GM19099 (cell line): ENCODE measurements around the gene FCER2.

Experiments used
- POLR2A ChIP-seq: IDR thresholded peaks from 3 replicates; pipeline ENCODE4 v1.6.1; 2011; ENCODE audit warnings: low read depth; ENCODE audit not compliant: insufficient read length; ENCODE audit errors: extremely low read depth

FCER2 gene

DNA sequence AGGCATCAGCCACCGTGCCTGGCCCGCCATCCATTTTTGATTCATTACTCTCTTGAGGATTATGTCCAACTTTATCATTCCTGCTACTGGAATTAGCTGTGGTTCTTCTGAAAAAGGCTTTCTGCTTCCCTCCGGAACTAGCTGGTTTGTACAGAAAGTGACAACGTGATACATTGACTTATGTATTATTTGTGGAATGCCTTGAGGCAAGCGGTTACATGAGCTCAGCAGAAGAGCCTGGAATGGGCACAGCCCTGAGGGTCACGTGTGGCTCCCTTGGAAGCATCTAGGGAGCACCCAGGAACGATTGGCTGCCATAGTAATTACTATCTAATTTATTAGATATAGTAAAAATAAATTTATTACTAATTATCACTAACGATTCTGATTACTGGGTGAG, 47.5 kb downstream of the FCER2 start:
- no peak for TF ChIP-seq POLR2A

- no peak for TF ChIP-seq POLR2A
Observed at GRCh38 chr19:7652061-7652641, 49.8 kb downstream of the FCER2 start.

DNA sequence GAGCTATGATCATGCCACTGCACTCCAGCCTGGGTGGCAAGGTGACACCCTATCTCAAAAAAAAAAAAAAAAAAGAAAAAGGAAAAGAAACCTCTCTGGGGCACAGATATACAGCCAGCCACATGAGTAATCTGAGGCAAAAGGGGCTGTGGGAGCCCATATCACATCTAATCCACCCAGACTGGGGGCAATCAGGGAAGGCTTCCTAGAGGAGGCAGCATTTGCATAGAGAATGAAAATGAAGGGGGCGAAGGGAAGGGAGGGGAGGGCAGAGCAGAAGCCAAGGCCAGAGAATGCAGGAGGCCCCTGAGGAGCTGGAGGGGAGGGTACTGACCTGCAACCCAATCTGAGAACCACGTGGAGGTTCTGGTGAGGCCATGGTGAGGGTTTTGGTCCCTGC, 51.8 kb downstream of the FCER2 start:
- no peak for TF ChIP-seq POLR2A

DNA sequence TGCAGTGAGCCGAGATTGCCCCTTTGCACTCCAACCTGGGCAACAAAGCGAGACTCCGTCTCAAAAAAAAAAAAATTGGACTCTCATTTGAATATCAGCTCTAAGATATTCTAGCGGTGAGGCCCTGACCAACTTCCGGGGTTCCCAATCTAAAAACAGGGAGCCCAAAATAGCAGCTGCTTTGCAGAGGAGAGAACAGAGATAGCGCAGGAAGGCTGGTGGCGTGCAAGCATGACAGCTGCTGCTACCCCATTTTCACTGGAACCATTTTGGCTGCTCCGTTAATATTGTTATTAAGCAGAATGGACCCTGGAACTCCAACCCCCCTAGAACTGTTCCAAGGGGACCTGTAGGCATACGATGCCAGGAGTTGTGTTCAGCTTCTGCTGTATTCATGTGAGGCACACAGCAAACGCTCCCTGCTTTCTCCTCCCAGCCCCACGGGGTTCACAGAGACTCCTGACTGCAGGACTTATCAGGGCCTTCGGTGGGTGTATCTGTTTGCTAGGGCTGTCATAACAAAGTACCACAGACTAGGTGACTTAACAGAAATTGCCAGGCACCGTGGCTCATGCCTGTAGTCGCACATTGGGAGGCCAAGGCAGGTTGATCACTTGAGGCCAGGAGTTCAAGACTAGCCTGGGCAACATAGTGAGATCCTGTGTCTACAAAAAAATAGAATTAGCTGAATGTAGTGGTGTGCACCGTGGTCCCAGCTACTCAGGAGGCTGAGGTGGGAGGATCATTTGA, 53.5 kb downstream of the FCER2 start:
- no peak for TF ChIP-seq POLR2A

DNA sequence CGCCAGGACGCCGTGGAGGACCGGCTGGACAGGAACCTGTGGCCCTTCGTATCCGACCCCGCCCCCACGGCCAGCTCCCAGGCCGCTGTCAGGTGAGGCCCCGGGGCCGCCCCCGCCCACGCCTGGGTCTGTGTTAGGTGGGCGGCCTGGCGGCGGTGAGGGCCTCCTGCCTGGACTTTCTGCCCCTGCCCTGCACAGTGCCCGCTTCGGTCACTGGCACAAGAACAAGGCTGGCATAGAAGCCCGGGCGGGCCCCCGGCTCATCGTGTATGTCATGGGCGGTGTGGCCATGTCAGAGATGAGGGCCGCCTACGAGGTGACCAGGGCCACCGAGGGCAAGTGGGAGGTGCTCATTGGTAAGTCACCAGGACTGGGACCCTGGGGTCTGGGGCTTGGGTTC, 54.8 kb downstream of the FCER2 start:
- TF ChIP-seq POLR2A, result no peak

DNA sequence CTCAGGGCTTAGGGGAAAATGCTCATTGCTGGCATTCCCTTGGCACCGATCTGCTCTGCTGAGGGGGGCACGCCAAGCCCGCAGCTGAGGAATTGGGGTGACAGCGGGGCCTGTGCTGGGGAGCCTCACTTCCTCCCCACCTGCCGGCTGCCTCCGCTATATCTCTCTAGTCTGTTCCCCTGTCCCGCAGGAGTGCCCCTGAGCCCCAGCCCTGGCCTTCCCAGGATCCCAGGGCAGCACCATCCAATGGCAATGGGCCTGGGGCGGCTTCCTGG, 55.6 kb downstream of the FCER2 start:
- no peak for TF ChIP-seq POLR2A

- TF ChIP-seq POLR2A, result no peak
Observed at GRCh38 chr19:7645656-7646425, 56.1 kb downstream of the FCER2 start.

GRCh38 chr19:7645163-7645562, 56.8 kb downstream of the FCER2 start:
- no peak for TF ChIP-seq POLR2A

DNA sequence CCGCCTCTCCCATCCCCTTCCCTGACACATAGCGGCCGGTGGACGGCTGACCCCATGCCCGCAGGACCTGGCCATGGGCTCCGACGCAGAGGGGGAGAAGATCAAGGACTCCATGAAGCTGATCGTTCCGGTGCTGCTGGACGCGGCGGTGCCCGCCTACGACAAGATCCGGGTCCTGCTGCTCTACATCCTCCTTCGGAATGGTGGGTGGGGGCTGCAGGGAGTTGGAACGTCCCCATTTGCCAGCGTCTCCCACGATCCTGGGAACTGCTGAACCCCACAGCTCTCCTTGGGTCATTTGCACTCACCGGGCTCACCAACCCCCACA, 57.4 kb downstream of the FCER2 start:
- TF ChIP-seq POLR2A, result no peak

GRCh38 chr19:7643031-7643415, 58.9 kb downstream of the FCER2 start:
- no peak for TF ChIP-seq POLR2A

DNA sequence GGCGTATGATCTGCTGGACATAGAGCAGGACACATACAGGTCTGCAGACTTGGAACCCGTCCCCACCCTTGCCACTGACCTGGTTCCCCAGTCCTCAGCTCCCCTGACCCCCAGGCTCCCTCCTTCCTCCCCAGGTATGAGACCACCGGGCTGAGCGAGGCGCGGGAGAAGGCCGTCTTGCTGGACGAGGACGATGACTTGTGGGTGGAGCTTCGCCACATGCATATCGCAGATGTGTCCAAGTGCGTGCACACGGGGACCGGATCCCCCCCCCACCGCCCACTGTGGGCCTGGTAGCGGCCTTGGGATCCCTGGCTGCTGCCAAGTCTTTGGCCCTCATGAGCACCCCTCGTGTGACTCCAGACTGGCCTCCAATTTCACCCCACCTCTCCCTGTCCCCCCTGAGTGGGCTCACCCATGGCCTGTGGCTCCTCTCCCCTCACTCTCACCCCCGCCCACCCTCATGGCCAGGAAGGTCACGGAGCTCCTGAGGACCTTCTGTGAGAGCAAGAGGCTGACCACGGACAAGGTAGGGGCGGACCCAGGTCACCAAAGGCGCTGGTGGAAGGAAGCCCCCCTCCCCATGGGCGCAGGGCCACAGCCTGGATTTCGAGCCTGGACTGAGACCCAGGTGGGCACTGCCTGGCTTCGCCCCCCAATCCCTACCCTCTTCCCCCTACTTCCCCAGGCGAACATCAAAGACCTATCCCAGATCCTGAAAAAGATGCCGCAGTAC, 59.5 kb downstream of the FCER2 start:
- no peak for TF ChIP-seq POLR2A

DNA sequence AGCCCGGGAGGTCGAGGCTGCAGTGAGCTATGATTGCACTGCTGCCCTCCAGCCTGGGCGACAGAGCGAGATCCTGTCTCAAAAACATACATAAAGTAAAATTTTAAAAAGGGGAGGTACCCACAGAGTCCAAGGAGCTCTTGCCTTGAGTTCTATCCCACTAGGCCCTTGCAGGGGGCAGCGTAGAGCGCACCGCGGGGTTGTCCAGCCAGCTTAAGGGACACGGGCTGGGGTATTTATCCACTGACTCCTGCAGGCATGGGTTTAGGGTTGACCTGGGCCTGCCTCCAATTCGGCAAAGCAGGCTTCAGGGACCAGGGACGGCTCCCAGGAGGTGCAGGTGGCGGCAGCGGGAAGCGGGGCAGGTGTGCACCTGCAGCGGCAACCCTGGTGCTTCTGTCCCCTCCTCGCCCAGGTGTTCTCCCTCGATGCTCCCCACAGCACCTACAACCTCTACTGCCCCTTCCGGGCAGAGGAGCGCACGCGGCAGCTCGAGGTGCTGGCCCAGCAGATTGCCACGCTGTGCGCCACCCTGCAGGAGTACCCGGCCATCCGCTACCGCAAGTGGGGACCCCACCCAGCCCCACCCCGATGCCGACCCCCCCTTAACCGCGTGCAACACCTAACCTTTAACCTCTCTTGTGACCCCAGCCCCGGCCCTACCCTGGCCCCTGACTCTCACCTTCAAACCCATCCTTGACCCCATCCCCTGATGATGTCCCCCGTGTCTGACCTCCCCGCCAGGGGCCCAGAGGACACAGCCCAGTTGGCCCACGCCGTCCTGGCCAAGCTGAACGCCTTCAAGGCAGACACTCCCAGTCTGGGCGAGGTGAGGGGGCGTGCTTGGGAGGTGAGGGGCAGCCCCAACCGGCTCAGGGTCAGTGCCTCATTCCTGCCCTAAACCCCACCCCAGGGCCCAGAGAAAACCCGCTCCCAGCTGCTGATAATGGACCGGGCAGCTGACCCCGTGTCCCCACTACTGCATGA, 60.3 kb downstream of the FCER2 start:
- no peak for TF ChIP-seq POLR2A

GRCh38 chr19:7640803-7641202, 61.1 kb downstream of the FCER2 start:
- no peak for TF ChIP-seq POLR2A

DNA sequence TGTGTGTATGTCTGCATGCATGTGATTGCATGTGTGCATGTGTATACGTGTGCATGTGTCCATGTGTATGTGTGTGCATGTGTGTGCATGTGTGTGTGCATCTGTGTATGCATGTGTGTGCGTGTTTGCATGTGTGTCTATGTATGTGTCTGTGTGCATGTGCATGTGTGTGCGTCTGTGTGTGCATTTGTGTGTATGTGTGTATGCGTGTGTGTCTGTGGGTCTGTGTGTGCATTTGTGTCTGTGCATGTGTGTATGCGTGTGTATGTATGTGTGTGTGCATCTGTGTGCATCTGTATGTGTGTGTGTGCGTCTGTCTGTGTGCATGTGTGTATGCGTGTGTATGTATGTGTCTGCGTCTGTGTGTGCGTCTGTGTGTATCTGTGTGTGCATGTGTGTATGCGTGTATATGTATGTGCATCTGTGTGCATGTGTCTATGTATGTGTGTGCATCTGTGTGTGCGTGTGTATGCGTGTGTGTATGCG, 62.0 kb downstream of the FCER2 start:
- no peak for TF ChIP-seq POLR2A
